ENCODE data around the gene CCDC201.

Gene CCDC201, protein sequence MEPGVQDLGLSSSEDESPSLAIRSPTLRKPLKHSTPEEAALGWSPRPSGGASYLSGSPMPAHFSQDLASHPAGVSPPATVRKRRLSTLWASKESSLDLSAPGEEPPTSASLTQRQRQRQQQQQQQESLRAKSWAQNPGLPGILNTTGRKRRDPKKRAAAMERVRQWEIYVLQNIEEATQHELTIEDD

GRCh38 chr7:45873035-45873354 lies at the start of gene CCDC201:
Gene CCDC201 (minus strand): TSS chr7:45873082. CDS start chr7:45873007, 75 bp downstream.
- Mint-ChIP-seq H3K27ac (no peak within 1 kb of the TSS), H3K27me3 (peaks cover 6% of the 10 kb centered on the region), H3K4me1 (no peaks in the 10 kb centered on the region), H3K9me3 (no peaks in the 10 kb centered on the region), H3K4me3 (no peak within 1 kb of the TSS), H3K36me3 (ENCODE audit: low read depth) (no peaks in the 10 kb centered on the region)
- ATAC-seq = no peak
- no peak for DNase-seq

GRCh38 chr7:45921699-45922519 lies 49.0 kb upstream of the CCDC201 start:
- DNase-seq = peak; percentile 22
- peaks cover 19% of the 10 kb centered on the region for H3K4me1 Mint-ChIP-seq
- no peaks in the 10 kb centered on the region for H3K9me3 Mint-ChIP-seq
- ATAC-seq = no peak
- peak overlapping the region; percentile 22 for H3K4me3 Mint-ChIP-seq
- peaks cover 68% of the 10 kb centered on the region for H3K27me3 Mint-ChIP-seq
- no peaks in the 10 kb centered on the region for H3K36me3 Mint-ChIP-seq (ENCODE audit: low read depth)
- no peak overlapping the region for H3K27ac Mint-ChIP-seq

GRCh38 chr7:45921381-45921698 lies 48.5 kb upstream of the CCDC201 start:
- Mint-ChIP-seq H3K9me3 (no peaks in the 10 kb centered on the region), H3K27me3 (peaks cover 72% of the 10 kb centered on the region), H3K36me3 (ENCODE audit: low read depth) (no peaks in the 10 kb centered on the region), H3K4me3 (no peak overlapping the region), H3K27ac (no peak overlapping the region), H3K4me1 (peaks cover 19% of the 10 kb centered on the region)
- ATAC-seq (no peak), DNase-seq (no peak)

- peak within 1 kb of the TSS; percentile 34 for H3K4me3 Mint-ChIP-seq
- no peak within 1 kb of the TSS for H3K27ac Mint-ChIP-seq
- peaks cover 19% of the 10 kb centered on the region for H3K4me1 Mint-ChIP-seq
- no peaks in the 10 kb centered on the region for H3K36me3 Mint-ChIP-seq (ENCODE audit: low read depth)
- ATAC-seq (peak; percentile 22), DNase-seq (no peak)
- H3K27me3 Mint-ChIP-seq = peaks cover 71% of the 10 kb centered on the region
- H3K9me3 Mint-ChIP-seq = no peaks in the 10 kb centered on the region
Observed at GRCh38 chr7:45920502-45921380, 47.9 kb upstream of the CCDC201 start, which contains the start of gene IGFBP3. Gene IGFBP3 (minus strand): TSS chr7:45921272. CDS start chr7:45921140, 132 bp downstream.

- H3K27ac Mint-ChIP-seq = no peak overlapping the region
- peak overlapping the region; percentile 34 for H3K4me3 Mint-ChIP-seq
- no peak for ATAC-seq
Observed at GRCh38 chr7:45919993-45920459, 47.1 kb upstream of the CCDC201 start.

GRCh38 chr7:45919231-45919784 lies 46.4 kb upstream of the CCDC201 start:
- H3K27me3 Mint-ChIP-seq = peaks cover 68% of the 10 kb centered on the region
- no peak for ATAC-seq
- H3K4me3 Mint-ChIP-seq = no peak overlapping the region

More at GRCh38 chr7:45919993-45920459, 47.1 kb upstream of the CCDC201 start:
- no peak for DNase-seq
- Mint-ChIP-seq H3K27me3 (peaks cover 72% of the 10 kb centered on the region), H3K4me1 (peaks cover 19% of the 10 kb centered on the region), H3K9me3 (no peaks in the 10 kb centered on the region), H3K36me3 (ENCODE audit: low read depth) (no peaks in the 10 kb centered on the region)

GRCh38 chr7:45918556-45918955 lies 45.7 kb upstream of the CCDC201 start:
- no peak for DNase-seq
- Mint-ChIP-seq H3K4me1 (peaks cover 19% of the 10 kb centered on the region), H3K27me3 (peaks cover 63% of the 10 kb centered on the region), H3K27ac (no peak overlapping the region), H3K9me3 (no peaks in the 10 kb centered on the region), H3K36me3 (ENCODE audit: low read depth) (no peaks in the 10 kb centered on the region), H3K4me3 (no peak overlapping the region)
- no peak for ATAC-seq

More at GRCh38 chr7:45919231-45919784, 46.4 kb upstream of the CCDC201 start:
- H3K36me3 Mint-ChIP-seq (ENCODE audit: low read depth) = no peaks in the 10 kb centered on the region
- H3K27ac Mint-ChIP-seq = no peak overlapping the region
- H3K9me3 Mint-ChIP-seq = no peaks in the 10 kb centered on the region
- DNase-seq = no peak
- peaks cover 19% of the 10 kb centered on the region for H3K4me1 Mint-ChIP-seq

GRCh38 chr7:45917658-45918057 lies 44.8 kb upstream of the CCDC201 start:
- ATAC-seq (peak; percentile 31), DNase-seq (peak; percentile 86)
- no peak overlapping the region for H3K27ac Mint-ChIP-seq
- H3K4me1 Mint-ChIP-seq = peaks cover 13% of the 10 kb centered on the region
- H3K9me3 Mint-ChIP-seq = no peaks in the 10 kb centered on the region
- H3K27me3 Mint-ChIP-seq = peaks cover 56% of the 10 kb centered on the region
- H3K36me3 Mint-ChIP-seq (ENCODE audit: low read depth) = no peaks in the 10 kb centered on the region
- no peak overlapping the region for H3K4me3 Mint-ChIP-seq

DNA sequence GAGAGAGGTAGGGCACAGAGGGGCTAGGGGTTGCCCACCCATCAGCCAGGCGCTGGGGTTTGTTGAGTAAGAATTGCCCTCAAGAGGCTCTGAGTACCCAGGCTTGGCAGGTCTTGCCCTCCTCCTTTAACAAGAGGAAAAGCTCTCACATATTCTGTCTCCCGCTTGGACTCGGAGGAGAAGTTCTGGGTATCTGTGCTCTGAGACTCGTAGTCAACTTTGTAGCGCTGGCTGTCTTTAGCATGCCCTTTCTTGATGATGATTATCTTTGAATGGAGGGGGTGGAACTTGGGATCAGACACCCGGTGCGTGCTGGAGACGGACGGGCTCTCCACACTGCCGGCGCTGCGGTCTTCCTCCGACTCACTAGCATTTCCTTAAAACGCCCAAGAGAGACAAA lies 44.2 kb upstream of the CCDC201 start:
- ATAC-seq (no peak), DNase-seq (no peak)
- H3K4me1 Mint-ChIP-seq = peaks cover 7% of the 10 kb centered on the region
- H3K4me3 Mint-ChIP-seq = no peak overlapping the region
- no peaks in the 10 kb centered on the region for H3K9me3 Mint-ChIP-seq
- no peaks in the 10 kb centered on the region for H3K36me3 Mint-ChIP-seq (ENCODE audit: low read depth)
- no peak overlapping the region for H3K27ac Mint-ChIP-seq
- H3K27me3 Mint-ChIP-seq = peaks cover 52% of the 10 kb centered on the region

- Mint-ChIP-seq H3K9me3 (no peaks in the 10 kb centered on the region), H3K27me3 (peaks cover 45% of the 10 kb centered on the region), H3K4me1 (peaks cover 5% of the 10 kb centered on the region), H3K27ac (no peak overlapping the region), H3K4me3 (no peak overlapping the region), H3K36me3 (ENCODE audit: low read depth) (no peaks in the 10 kb centered on the region)
- no peak for ATAC-seq
- no peak for DNase-seq
Observed at GRCh38 chr7:45915606-45916005, 42.7 kb upstream of the CCDC201 start.

- no peak overlapping the region for H3K27ac Mint-ChIP-seq
- ATAC-seq (no peak), DNase-seq (no peak)
- H3K4me3 Mint-ChIP-seq = no peak overlapping the region
- no peaks in the 10 kb centered on the region for H3K36me3 Mint-ChIP-seq (ENCODE audit: low read depth)
- H3K27me3 Mint-ChIP-seq = peaks cover 43% of the 10 kb centered on the region
- no peaks in the 10 kb centered on the region for H3K9me3 Mint-ChIP-seq
- H3K4me1 Mint-ChIP-seq = peaks cover 1% of the 10 kb centered on the region
Observed at GRCh38 chr7:45914911-45915310, 42.0 kb upstream of the CCDC201 start.

- peaks cover 6% of the 10 kb centered on the region for H3K9me3 Mint-ChIP-seq
- no peak for ATAC-seq
- H3K27ac Mint-ChIP-seq = no peak overlapping the region
- peaks cover 26% of the 10 kb centered on the region for H3K27me3 Mint-ChIP-seq
- DNase-seq = no peak
- H3K4me1 Mint-ChIP-seq = no peaks in the 10 kb centered on the region
- no peak overlapping the region for H3K4me3 Mint-ChIP-seq
- H3K36me3 Mint-ChIP-seq (ENCODE audit: low read depth) = no peaks in the 10 kb centered on the region
Observed at GRCh38 chr7:45912972-45913371, 40.1 kb upstream of the CCDC201 start.

DNA sequence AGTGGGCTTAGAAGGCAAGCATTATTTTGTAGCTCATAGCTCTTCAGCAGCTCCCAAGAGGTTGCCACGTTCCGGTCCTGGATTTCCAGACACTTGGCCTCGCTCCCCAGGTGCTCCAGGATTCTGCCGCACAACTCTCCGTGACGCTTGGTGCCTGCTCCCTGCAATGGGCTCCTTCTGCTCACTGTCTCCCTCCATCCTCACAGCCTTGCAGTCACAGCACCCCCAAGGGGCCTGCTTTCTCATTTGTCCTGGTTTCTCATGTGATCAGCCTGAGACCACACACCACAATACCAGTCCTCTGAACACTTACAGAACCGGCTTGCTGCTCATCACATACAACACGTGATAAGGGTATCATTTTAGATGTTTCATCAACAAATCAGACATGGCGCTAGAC lies 38.4 kb upstream of the CCDC201 start:
- Mint-ChIP-seq H3K4me1 (no peaks in the 10 kb centered on the region), H3K9me3 (peaks cover 6% of the 10 kb centered on the region), H3K36me3 (ENCODE audit: low read depth) (no peaks in the 10 kb centered on the region), H3K4me3 (no peak overlapping the region), H3K27ac (no peak overlapping the region), H3K27me3 (peaks cover 14% of the 10 kb centered on the region)
- ATAC-seq (no peak), DNase-seq (no peak)

DNA sequence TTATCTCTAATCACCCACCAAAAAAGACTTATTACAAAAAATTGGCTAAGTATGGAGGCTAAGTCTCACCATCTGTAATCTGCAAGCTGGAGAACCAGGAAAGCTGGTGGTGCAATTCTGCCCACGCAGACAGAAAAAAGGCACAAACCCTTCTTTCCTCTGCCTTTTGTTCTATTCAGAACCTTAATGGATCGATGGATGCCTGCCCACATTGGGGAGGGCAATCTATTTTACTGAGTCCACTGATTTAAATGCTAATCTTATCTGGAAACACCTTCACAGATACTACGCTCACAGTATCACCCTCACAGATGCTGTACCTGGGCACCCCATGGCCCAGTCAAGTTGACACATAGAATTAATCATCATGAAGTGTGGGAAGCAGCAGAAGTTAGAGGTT lies 38.0 kb upstream of the CCDC201 start:
- H3K27me3 Mint-ChIP-seq = peaks cover 15% of the 10 kb centered on the region
- H3K9me3 Mint-ChIP-seq = peaks cover 6% of the 10 kb centered on the region
- no peak overlapping the region for H3K27ac Mint-ChIP-seq
- H3K36me3 Mint-ChIP-seq (ENCODE audit: low read depth) = no peaks in the 10 kb centered on the region
- ATAC-seq = no peak
- no peaks in the 10 kb centered on the region for H3K4me1 Mint-ChIP-seq
- DNase-seq = no peak
- H3K4me3 Mint-ChIP-seq = no peak overlapping the region
